Measurements from ENCODE around the gene SMO. TPM values are rescaled to one million over a fixed set of nuclear protein-coding genes. Genes with fewer than 3 reads are reported as not detected.

Gene SMO
- total RNA-seq, 4 donors from 2014 or later: 1.9 to 8.6 (median 3.5) TPM

DNA sequence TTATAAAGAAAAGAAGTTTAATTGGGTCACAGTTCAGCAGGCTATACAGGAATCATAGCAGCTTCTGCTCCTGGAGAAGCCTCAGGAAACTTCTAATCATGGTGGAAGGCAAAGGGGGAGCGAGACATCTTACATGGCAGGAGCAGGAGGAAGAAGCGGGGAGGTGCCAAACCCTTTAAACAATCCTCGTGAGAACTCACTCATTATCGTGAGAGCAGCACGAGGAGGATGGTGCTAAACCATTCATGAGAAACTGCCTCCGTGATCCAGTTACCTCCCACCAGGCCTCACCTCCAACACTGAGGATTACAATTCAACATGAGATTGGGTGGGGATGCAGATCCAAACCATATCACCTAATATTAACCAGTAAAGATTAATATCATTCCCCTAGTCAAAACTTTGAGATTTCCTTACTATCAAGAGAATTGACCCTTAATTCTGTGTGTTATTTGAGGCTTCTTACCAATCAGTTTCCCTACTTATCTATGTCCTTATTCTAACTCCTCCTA is 1.6 kb upstream of the SMO start:
- no peak for TF ChIP-seq POLR2A (IDR thresholded peaks at IDR 0.05)
- no peak for TF ChIP-seq EP300 (IDR thresholded peaks at IDR 0.05; ENCODE audit: low read depth)
- no peak for TF ChIP-seq POLR2AphosphoS5 (IDR thresholded peaks at IDR 0.05)
- TF ChIP-seq, protein P1, sequence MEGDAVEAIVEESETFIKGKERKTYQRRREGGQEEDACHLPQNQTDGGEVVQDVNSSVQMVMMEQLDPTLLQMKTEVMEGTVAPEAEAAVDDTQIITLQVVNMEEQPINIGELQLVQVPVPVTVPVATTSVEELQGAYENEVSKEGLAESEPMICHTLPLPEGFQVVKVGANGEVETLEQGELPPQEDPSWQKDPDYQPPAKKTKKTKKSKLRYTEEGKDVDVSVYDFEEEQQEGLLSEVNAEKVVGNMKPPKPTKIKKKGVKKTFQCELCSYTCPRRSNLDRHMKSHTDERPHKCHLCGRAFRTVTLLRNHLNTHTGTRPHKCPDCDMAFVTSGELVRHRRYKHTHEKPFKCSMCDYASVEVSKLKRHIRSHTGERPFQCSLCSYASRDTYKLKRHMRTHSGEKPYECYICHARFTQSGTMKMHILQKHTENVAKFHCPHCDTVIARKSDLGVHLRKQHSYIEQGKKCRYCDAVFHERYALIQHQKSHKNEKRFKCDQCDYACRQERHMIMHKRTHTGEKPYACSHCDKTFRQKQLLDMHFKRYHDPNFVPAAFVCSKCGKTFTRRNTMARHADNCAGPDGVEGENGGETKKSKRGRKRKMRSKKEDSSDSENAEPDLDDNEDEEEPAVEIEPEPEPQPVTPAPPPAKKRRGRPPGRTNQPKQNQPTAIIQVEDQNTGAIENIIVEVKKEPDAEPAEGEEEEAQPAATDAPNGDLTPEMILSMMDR (IDR thresholded peaks at IDR 0.05): no peak
- H3K27ac ChIP-seq: no peak overlapping the region
- H3K4me1 ChIP-seq: peaks cover 0 to 20% (median 13%) of the 10 kb centered on the region in 4 donors
- no peaks in the 10 kb centered on the region for H3K36me3 ChIP-seq
- intact Hi-C loops (cut with DNase I; ENCODE audit: low total_unique reads) (no loop called here), in situ Hi-C loops (cut with MboI; ENCODE audit: low pct_ligation_motif_present in 1 of 4, low pct_unique_long_range_greater_than_20kb in 1 of 4, low sequenced_read_pairs in 3 of 4) (no loop called here)
- no peak overlapping the region for H3K4me3 ChIP-seq
- 89 to 100% methylated on average over 4 to 6 of the region's 6 CpGs for WGBS, 2 donors (ENCODE audit: low coverage in 1 of 2)
- DNase-seq: no peak
- no peaks in the 10 kb centered on the region for H3K9me3 ChIP-seq
- H3K27me3 ChIP-seq: peaks cover 33% of the 10 kb centered on the region

DNA sequence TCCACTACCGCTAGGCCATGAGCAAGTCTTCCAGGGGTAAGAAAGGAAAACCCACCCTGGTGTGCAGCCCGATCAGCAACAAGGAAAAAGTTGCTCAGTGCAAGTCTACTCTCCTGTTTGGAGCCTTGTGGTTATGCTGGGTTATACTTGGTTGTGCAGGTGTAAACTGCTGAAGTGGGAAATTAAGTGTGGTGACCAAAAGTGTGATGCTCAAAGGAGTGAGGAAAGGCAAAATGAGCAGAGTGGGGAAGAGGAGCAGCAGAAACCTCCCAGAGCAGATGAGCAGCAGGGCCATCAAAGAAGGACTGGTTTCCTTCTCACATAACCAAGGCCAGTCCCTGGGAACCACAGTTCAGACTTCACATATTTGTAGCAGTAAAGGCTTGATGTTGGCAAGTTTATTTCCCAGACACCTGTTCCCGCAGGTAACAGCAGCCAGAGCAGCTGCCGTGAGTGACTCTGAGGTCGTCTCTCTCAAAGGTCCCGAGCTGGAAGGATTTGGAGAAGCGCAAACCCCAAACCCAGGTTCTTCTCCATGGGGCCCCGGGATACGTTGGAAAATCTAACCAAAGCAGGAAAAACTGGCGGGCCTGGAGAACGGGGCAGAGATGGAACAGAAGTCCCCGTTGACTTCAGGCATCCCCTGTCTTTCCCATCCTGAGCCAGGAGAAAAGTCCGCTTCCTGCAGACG is 607 bp upstream of the SMO start:
- H3K27me3 ChIP-seq: peaks cover 33% of the 10 kb centered on the region
- peak overlapping the region; percentile 50 to 78 (median 68) for H3K4me3 ChIP-seq
- H3K4me1 ChIP-seq: peaks cover 0 to 20% (median 13%) of the 10 kb centered on the region in 4 donors
- no peak for TF ChIP-seq POLR2AphosphoS5 (IDR thresholded peaks at IDR 0.05)
- TF ChIP-seq, protein P1 (IDR thresholded peaks at IDR 0.05): no peak
- no peak for TF ChIP-seq POLR2A (IDR thresholded peaks at IDR 0.05)
- no peak for TF ChIP-seq EP300 (IDR thresholded peaks at IDR 0.05; ENCODE audit: low read depth)
- in situ Hi-C loops (cut with MboI; ENCODE audit: low pct_ligation_motif_present in 1 of 4, low pct_unique_long_range_greater_than_20kb in 1 of 4, low sequenced_read_pairs in 3 of 4) (no loop called here), intact Hi-C loops (cut with DNase I; ENCODE audit: low total_unique reads) (no loop called here)
- H3K27ac ChIP-seq: peak overlapping the region; percentile 39 to 63 (median 50)
- no peaks in the 10 kb centered on the region for H3K9me3 ChIP-seq
- H3K36me3 ChIP-seq: no peaks in the 10 kb centered on the region
- WGBS, 2 donors (ENCODE audit: low coverage in 1 of 2): 18 to 29% methylated on average over 8 to 9 of the region's 14 CpGs
- no peak for DNase-seq

GRCh38 chr7:129188892-129189660 is 643 bp downstream of the SMO start:
- no peak for DNase-seq
- Histone ChIP-seq H3K27ac (peak overlapping the region; percentile 39 to 63 (median 50)), H3K4me1 (peaks cover 0 to 20% (median 13%) of the 10 kb centered on the region in 4 donors), H3K27me3 (peaks cover 33% of the 10 kb centered on the region), H3K36me3 (no peaks in the 10 kb centered on the region), H3K4me3 (peak overlapping the region; percentile 50 to 78 (median 68)), H3K9me3 (no peaks in the 10 kb centered on the region)
- 1 to 33% methylated on average over 2 to 59 of the region's 83 CpGs for WGBS, 2 donors (ENCODE audit: low coverage in 1 of 2)
- in situ Hi-C loops (cut with MboI; ENCODE audit: low pct_ligation_motif_present in 1 of 4, low pct_unique_long_range_greater_than_20kb in 1 of 4, low sequenced_read_pairs in 3 of 4): no loop called here
- TF ChIP-seq, protein P1 (IDR thresholded peaks at IDR 0.05): no peak
- TF ChIP-seq EP300 (IDR thresholded peaks at IDR 0.05; ENCODE audit: low read depth) (no peak), POLR2A (IDR thresholded peaks at IDR 0.05) (no peak), POLR2AphosphoS5 (IDR thresholded peaks at IDR 0.05) (no peak)
- intact Hi-C loops (cut with DNase I; ENCODE audit: low total_unique reads): no loop called here

GRCh38 chr7:129189661-129190310 is 1.4 kb downstream of the SMO start:
- Histone ChIP-seq H3K4me3 (peak overlapping the region; percentile 50 to 78 (median 68)), H3K4me1 (peaks cover 0 to 20% (median 13%) of the 10 kb centered on the region in 4 donors), H3K36me3 (no peaks in the 10 kb centered on the region), H3K9me3 (no peaks in the 10 kb centered on the region), H3K27ac (no peak overlapping the region), H3K27me3 (peaks cover 33% of the 10 kb centered on the region)
- TF ChIP-seq, protein P1 (IDR thresholded peaks at IDR 0.05): no peak
- TF ChIP-seq EP300 (IDR thresholded peaks at IDR 0.05; ENCODE audit: low read depth) (no peak), POLR2AphosphoS5 (IDR thresholded peaks at IDR 0.05) (no peak), POLR2A (IDR thresholded peaks at IDR 0.05) (no peak)
- 40 to 51% methylated on average over 11 to 13 of the region's 13 CpGs for WGBS, 2 donors (ENCODE audit: low coverage in 1 of 2)
- intact Hi-C loops (cut with DNase I; ENCODE audit: low total_unique reads): no loop called here
- DNase-seq: no peak
- in situ Hi-C loops (cut with MboI; ENCODE audit: low pct_ligation_motif_present in 1 of 4, low pct_unique_long_range_greater_than_20kb in 1 of 4, low sequenced_read_pairs in 3 of 4): no loop called here
